Stimulated activated CD8-positive, alpha-beta memory T cell treated with anti-CD3 and anti-CD28 coated beads, Interleukin-7, amount 100 ng/mL, for 4 hours (primary cell): ENCODE measurements around the gene MIGA2.
A peak's percentile ranks its signal among the peaks of the same experiment; 100 is the strongest.
"Not testable (repeated sequence)": the region's sequence is repeated elsewhere in the genome, so short reads cannot be mapped to it uniquely, and the experiment has no call there.

Source experiments
- DNase-seq, 2 donors: peaks; one replicate each; pipeline ENCODE4 v3.0.0-alpha.2; 2020; ENCODE audit warnings: low read depth in 2 of 2

MIGA2 gene

DNA sequence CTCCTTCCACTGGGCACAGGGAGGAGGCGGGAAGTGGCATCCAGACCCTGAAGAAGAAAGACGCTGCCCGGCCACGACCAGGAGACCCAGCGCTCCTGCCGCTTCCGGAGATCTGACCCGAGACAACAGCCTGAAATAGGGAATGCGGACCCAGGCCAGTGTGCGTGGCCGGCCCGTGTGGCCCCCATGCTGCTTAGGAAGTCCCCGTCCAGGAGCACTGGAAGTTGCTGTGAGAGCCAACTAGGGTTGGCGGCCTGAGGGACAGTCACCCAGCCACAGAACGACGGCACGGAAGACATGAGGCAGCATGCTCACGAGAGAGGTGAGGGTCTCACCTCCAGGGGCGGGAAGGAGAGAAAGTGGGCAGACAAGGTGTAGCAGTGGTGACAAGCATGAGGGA is 25.3 kb upstream of the MIGA2 start:
- no peak for DNase-seq

DNA sequence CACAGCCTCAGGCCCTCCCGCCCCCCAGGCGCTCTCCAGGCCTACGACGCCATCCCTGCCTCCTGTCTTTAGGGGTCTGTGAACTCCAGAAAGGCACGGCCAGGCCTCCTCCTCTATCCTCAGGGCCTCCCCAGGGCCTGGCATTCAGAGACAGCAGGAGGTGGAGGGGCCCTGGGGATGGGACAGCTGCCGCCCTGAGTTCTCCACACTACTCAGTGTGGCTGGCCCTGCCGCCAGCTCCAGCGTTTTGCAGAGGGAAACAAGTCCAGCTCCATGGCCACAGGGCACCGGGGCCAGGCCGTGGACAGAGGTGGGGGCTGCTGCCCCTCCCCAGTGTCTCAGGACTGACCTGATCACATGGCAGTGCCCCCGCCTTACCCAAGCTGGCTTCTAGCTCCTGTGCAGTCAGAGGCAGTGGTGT is 24.7 kb upstream of the MIGA2 start:
- DNase-seq, result no peak

DNA sequence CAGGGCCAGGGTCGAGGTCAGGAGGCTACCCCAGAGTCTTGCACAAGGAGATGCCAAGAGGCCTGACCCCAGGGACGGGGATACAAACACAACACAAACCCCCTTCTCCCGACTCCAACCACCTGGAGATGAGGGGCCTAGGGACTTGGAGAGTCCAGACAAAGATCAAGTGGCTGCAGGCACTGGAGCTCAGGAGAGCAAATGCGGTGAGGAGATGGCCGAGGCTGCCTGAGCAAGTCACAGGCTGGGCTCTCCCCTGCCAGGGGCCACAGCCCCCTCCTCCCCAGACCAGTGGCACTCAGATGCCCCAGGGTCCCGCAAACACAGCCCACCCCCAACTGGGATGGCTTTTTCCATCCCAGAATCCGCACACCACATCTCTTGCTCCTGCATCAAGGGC is 24.1 kb upstream of the MIGA2 start:
- no peak for DNase-seq

DNA sequence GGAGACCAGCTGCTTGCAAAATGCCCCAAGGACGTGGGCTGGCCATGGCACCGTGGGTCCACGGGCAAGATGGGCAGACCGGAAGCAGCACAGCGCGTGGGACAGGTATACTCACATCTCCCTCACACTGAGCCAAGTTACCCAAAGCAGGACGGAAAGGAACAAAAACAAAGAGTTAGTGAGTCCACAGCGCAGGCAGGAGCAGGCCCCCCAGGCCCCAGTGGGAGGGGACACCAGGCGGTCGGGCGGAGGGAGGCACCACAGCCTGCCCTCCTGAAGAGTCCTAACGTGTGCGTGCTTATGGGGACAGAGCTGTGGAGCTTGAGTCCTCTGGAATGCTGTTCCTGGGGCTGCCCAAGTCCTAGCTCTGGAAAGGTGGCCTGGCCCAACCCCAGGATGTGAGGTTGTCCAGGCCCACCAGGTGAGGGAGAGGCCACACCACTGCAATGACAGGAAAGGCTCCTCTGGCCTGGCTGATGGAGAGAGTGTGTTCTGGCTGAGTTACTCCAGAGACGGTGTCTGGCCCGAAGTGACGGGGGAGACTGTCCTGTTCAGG is 23.5 kb upstream of the MIGA2 start:
- DNase-seq, result no peak

DNA sequence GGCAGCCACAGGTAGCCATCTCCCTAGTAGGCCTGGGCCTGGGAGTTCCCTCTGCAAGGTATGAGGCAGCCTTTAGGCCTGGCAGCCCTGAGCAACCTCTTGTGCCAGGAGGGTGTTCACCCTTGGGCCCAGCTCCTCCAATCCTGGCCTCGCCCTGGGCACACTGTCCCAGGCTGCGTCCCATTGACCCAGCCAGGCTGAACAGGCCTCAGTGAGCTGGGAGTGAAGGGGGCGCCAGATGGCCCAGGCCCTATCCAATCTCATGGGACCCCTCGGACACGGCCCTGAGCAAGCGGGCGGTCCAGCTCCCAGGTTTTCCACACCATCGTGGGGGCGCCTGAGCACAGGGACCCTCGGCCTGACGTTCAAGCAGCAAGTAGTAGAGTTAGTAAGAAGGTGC is 22.8 kb upstream of the MIGA2 start:
- no peak for DNase-seq

DNA sequence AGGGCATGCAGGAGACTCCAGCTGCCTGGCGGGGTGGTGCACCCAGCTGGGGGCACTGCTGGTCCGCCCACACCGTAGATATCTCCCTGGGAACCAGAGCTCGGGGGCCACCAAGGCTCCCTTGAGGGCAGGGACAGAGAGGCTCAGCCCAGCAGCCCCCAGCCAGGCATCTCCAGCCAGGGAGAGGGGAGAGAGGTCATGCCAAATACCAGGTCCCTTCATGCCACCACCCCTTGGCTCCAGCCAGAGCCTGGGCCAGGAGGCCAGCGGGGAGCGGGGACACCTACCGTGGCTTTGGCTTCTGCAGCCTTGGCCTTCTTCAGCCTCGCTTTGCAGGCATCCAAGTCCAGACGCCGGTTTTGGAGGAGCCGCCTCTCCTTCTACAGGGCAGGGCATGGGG is 22.3 kb upstream of the MIGA2 start:
- DNase-seq, result no peak

DNA sequence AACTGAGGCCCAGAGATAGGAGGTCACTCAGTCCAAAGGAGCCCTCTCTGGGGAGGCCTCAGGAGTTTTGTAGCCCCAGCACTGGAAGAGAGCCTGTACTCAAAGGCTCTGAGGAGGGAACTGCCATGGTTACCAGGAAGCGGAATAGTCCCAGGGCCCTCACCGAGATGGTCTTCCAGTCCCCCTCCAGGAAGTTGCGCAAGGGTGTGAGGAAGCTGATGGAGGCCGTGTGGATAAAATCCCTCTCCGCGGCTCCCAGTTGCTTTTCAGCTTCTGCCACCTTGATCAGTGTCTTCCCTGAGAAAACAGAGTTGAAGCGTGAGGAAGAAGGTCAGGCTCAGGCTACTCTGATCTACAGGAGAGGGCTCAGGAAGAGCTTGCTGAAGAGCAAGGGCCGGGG is 21.8 kb upstream of the MIGA2 start:
- no peak for DNase-seq

DNA sequence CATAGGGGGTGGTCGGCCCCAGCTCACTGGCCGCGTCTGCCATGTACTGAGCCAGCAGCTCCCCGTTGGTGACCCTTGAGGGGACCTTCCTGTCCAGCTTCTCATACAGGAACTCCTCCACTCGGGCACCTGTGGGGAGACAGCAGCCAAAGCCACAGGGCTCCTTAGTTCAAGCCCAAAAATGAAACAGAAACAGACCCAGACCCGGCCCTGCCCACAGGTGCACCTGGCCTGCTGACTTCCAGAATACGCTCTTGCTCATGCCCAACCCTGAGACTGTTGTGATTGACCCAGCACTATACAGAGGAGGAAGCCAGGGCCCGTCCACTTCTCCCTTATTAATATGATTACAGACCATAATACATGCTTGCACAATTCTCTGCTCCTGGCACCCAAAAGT is 15.3 kb upstream of the MIGA2 start:
- DNase-seq, result no peak

DNA sequence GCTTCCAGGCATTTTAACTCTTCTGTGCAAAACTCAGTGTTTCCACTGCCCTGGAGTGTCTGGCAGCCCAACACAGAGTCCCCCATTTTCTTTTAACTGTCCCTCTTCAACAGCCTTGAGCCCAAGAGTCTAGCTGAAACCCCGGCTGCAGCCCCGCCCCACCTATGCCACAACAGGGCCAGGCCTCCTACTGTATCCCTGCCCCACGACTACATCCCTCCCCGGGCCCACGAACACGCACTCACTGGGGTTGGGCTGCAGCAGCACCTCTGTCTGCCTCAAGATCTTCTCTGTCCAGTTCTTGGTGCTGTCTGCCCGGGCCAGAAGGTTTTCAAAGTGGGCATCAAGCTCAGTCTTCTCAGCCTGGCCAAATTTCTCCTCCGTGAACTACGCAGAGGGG is 14.4 kb upstream of the MIGA2 start:
- no peak for DNase-seq

DNA sequence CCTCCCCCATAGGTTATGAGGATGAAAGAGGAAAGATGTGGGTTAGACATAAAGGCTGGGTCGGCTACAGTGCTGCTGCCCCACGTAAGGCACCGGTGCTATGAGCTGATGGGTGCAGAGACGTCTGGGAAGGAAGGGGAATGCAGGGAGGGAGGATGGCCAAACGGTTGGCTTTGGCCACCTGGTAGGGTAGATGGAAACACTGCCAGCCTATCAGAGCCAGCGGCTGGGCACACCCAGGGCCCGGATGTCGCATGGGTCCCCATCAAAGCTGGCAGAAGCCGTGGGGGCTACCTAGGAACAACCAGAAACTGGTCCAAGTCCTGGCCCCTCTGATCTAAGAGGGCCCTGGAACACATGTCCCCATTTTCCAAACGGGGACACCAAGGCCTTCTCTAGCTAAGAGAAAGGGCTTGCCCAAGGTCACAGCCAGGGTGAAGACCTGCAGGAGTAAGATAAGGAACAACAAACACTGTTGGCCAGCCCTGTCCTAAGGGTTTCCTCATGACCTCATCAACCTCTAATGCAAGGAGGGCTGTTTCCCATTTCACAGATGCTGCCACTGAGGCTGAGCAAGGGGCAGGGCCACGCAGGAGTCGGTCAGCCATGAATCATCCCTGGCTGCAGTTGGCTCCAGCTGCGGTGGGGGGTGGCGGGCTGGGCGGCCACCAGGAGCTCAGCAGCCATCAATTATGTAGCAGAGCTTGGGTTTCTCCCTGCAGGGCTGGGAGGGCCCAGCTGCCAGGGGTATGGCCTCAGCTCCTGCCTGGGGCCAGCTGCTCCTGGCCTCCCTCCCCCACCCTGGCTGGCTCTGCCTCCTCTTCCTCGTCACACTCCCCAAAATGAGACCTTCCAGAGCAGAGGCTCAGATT is 13.2 kb upstream of the MIGA2 start:
- no peak for DNase-seq

DNA sequence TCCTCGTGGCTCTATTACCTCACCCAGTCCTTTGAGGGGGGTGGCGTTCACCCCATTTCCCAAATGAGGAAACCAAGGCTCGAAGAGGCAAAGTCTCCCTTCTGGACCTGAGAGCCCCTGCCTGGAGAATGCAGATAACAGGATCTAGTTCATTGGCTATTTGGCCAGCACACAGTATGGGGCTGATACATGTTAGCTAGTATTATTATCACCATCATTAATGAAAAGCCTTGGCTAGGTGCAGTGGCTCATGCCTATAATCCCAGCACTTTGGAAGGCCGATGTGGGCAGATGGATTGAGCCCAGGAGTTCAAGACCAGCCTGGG is 12.6 kb upstream of the MIGA2 start:
- DNase-seq, result no peak

DNA sequence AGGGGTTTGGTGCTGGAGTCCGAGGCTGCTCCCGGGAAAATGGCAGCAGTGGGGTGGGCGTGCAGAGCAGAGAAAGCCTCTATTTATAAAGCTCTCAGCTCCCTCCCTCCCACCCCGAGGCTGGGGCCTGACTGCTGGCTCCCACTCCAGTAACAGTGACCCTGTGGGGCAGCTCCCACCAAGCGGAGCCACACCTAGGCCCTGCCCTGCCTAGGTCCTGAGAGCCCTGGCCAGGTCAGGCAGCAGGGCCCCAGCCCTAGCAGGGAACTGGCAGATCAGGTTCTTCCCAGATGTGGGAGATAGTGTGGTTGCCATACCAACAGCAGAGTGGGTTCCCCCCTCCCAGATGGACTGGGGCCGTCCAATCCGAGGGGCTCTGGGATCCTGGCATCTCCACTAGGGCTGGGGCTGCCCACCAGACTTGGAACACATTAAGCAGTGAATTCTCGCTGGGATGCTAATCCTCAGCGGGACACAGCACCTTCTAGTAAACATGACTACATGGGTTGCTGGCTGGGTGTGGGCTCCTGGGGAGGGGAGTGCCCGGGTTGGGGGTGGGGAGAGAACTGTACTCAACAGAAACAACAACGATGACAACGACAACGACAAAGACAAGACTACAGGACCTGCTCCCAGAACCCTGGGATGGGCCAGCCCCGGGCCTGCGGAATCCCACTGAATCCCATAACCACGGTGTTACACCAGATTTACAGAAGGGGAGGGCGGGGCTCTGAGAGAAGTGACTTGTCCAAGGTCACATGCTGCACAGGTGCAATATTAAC is 9.8 kb upstream of the MIGA2 start:
- no peak for DNase-seq

DNA sequence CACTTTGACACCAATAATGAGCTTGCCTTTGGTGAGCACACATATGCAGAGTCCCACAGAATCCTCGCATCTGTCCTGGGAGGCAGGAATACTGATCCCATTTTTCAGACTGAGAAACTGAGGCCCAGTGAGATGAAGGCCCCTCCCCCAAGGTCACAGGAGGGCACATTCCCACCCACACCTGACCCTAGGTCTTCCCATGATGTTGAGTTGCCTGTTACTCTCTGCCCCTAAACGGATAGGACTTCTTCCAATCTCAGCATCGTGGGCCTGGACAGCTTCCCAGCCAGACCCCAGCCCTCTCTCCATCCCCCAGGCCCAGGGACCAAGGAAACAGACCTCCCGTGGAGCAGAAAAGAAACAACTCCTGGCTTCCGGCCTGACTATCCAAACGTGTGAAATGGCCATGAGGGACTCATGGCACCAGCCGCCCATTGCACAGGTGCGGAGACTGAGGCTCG is 9.2 kb upstream of the MIGA2 start:
- no peak for DNase-seq

DNA sequence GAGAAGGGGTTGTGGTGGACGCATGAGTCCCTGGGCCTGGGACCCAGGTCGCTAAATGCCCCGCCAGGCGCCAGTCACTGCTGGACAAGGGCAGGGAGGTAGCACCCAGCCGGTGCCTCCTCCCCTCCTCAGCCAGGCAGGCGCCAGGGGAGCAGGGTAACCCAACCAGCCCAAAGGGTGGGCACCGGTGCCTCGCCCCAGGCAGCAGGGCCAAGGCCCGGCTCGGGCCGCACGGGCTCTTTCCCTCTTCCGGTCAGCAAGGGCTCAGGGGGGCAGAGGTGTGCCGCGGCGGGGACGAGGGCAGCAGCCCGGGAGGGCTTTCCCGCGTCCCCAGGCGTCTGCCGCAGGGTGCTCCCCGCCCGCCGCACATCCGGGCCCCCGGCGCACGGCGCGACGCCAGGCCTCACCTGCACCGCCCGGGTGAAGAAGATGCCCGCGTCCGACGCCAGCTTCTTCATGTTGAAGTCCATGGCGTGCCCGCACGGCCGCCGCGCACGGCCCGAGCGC is 8.7 kb upstream of the MIGA2 start:
- DNase-seq, result peak in 1 of 2 donors; percentile 9

DNA sequence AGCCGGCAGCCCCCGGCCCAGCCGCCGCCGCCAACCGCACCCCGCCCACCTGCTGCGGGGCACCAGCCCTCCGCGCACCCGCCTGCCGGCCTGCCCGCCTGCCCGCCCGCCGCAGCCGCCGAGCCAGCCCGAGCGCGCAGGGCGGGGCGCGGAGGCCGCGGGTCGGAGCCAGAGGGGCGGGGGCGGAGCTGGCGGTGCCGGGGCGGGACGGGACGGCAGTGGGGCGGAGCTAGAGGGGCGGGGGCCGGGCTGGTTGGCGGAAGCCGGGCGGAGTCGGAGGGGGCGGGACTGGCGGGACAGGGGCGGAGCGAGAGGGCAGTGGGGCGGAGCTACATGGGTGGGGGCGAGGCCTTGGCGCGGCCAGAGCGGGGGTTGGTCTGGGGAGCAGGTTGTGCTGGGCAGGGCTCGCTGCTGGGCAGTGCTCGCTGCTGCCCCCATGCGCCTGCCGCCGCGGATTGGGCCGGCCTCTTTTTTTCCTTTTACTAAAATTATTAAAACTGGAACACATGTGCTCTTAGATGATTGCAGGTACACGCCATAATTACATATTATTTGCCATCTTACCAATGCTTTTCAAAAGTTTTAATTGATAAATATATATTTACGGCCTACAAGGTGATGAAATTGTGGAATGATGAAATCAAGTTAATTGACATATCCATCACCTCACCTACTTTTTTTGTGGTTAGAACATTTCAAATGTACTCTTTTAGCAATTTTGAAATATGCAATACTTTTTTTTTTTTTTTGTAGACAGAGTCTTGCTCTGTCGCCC is 8.0 kb upstream of the MIGA2 start, which contains the start of gene SH3GLB2:
Gene SH3GLB2 (minus strand): TSS at position 140 of the 775 bp plus-strand sequence. CDS start 177 bp downstream, outside the sequence.
- peak; percentile 87 to 91 for DNase-seq

DNA sequence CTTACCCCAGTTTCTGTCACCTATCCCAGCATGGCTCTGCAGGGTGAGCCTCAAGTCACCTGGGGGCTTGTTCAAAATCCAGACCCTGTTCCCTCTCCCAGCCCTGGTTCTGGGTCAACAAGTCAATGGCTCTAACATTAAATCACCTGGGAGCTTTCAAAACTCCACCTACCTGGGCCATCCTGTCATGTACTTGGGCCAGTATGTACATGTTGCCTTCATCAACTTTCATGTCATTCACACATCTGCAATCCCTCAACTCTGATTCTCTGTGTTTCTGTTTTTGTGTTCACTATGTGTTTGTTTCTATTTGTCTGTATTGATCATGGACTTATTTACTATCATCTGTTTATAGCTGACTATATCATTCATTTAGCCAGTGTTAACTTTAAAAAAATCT is 6.2 kb upstream of the MIGA2 start:
- no peak for DNase-seq

DNA sequence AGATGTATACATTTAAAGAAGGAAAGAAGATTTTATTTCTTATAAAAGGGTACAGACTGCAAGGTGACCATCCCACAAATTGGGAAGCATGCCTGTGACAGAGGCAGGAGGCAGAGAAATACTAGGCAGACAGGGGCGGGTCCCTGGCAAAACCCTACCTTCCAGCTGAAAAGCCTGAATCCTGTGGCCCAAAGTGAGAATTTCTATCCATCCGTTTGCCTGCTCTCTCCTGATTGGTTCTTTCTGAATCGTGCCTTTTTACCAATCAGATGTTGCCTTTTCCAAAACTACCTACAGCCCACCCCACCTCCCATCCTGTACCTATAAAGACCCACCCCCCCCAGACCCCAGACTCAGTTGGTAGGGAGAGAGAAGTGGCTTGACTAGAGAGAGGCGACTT is 4.9 kb upstream of the MIGA2 start:
- no peak for DNase-seq

DNA sequence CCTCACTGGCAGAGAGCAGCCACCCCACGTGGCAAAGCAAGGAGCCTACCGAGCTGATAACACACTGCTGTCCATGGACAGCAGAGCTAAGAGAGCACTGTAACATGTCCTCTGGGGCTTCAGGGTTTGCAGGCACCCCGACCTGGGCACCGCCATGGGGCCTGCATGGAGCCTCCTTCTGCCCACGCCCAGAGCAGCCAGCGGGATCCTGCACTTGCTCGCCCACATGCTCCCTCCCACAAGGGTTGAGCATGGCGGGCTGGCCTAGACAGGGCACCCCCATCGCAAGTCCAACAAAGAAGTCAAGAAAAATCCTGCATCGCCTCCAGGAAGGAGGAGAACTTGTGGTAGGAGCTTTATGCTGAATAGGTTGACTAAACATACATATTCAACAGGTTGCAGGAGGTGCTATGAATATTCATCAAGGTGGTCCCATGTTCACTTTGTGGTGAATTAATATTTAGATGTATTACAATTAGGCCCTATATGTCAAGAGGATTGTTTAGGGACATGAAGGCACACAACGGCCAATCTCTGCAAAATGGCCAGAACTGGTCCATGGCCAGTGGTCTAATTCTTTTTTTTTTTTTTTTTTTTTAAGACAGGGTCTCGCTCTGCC is 3.8 kb upstream of the MIGA2 start:
- DNase-seq, result no peak

DNA sequence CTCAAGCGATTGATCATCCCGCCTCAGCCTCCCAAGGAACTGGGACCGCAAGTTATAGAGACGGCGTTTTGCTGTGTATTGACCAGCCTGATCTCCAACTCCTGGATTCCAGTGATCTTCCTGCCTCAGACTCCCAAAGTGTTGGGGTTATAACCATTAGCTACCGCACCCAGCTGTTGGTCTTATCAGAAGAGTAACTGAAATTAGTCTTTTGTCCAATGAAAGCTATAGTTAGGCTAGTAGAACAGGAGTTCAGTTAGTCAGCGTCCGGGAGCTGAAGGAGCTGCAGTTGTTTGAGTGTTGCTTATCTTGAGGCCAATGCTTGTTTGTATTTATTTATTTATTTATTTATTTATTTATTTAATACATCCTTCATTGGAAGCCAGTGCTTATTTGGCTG is 3.2 kb upstream of the MIGA2 start:
- DNase-seq, result no peak

DNA sequence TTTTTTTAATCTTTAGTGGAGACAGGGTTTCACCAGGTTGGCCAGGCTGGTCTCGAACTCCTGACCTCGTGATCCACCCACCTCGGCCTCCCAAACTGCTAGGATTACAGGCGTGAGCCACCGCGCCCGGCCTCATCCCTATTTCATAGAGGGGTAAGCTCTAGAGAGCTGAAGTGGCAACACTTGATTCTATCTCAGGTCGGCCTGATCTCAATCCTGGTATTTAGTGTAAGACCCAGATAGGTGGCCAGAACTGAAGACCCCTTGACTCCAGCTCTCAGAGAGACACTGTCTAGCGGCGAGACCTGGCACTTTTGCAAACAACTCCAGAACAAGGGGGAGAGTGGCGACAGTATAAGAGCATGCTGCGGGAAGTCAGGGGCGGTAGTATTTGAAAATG is 588 bp upstream of the MIGA2 start:
- not testable (repeated sequence) for DNase-seq
